Ishikawa (cell line): Measurements from ENCODE around the gene CLIC4.

Experiments
- CEBPB ChIP-seq: IDR thresholded peaks from 2 replicates; pipeline ENCODE4 v1.6.1; 2012
- CREB1 ChIP-seq: IDR thresholded peaks from 2 replicates; pipeline ENCODE4 v1.6.1; 2012; ENCODE audit warnings: low read depth
- EGR1 ChIP-seq: IDR thresholded peaks from 2 replicates; pipeline ENCODE4 v1.6.1; 2012
- EP300 ChIP-seq: IDR thresholded peaks from 2 replicates; pipeline ENCODE4 v1.6.1; 2012; ENCODE audit warnings: borderline replicate concordance
- FOXM1 ChIP-seq: IDR thresholded peaks from 2 replicates; pipeline ENCODE4 v1.6.1; 2012; ENCODE audit warnings: low read depth, borderline replicate concordance
- NFIC ChIP-seq: IDR thresholded peaks from 2 replicates; pipeline ENCODE4 v1.6.1; 2012
- RAD21 ChIP-seq: IDR thresholded peaks from 2 replicates; pipeline ENCODE4 v1.6.1; 2012; ENCODE audit warnings: low read depth
- REST ChIP-seq: IDR thresholded peaks from 2 replicates; pipeline ENCODE4 v1.6.1; 2012; ENCODE audit warnings: low read depth, mild to moderate bottlenecking
- TAF1 ChIP-seq: IDR thresholded peaks from 2 replicates; pipeline ENCODE4 v1.6.1; 2012; ENCODE audit warnings: low read depth, mild to moderate bottlenecking
- TEAD4 ChIP-seq: IDR thresholded peaks from 2 replicates; pipeline ENCODE4 v1.6.1; 2012
- YY1 ChIP-seq: IDR thresholded peaks from 2 replicates; pipeline ENCODE4 v1.6.1; 2012; ENCODE audit warnings: low read depth
- ZBTB7A ChIP-seq: IDR thresholded peaks from 2 replicates; pipeline ENCODE4 v1.6.1; 2012; ENCODE audit warnings: low read depth

DNA sequence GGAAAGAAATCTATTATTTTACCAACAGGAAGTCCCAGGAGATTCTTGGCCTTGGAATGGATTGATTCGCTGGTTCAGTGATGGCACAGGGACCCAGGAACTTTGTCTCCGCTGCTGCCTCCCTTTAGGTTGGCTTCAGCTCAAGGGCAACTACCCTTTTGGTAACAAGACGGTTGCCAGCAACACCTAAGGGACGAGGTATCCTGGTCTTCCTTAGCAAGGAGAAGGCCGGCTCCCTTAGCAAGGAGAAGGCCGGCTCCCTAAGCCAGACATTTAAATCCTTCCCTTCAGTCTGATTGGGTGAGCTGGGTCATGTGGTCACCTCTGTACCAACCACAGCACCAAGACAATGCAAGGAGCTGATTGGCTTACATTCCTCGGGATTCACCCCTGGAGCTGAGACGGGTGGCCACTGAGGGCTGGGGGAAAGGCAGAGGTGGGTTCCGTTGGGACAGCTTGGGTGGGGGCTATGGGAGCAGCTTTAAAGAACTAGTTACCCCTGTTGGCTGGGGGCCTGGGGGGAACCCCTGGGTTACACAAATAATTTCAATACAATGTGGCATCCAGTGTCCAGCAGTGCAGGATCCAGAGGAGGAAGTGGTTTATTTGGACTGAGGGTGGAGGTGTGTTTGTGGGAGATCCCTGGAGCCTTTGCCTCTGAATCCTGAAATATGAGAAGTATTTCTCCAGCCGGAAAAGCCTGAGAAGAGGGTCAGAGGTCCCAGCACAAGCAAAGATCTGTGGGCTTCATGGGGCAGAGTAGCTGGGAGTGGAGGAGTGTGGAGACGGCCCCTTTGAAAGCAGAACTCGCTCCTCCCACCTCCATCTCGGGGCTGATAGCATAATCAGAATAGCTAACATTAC is 20.7 kb upstream of the CLIC4 start:
- no peak for TF ChIP-seq ZBTB7A
- no peak for TF ChIP-seq TEAD4
- no peak for TF ChIP-seq REST
- no peak for TF ChIP-seq EGR1
- no peak for TF ChIP-seq EP300
- no peak for TF ChIP-seq RAD21
- TF ChIP-seq FOXM1, result no peak
- TF ChIP-seq CEBPB, result no peak
- TF ChIP-seq CREB1, result no peak
- TF ChIP-seq YY1, result no peak
- no peak for TF ChIP-seq TAF1
- no peak for TF ChIP-seq NFIC
